Type B pancreatic cell (in vitro differentiated cells): ENCODE measurements around the gene GNB1L. TPM values are rescaled to one million over a fixed set of nuclear protein-coding genes. Genes with fewer than 3 reads are reported as not detected.
A peak's percentile ranks its signal among the peaks of the same experiment; 100 is the strongest.

Experiments used
- DNase-seq: peaks from one replicate; pipeline ENCODE4 v3.0.0; 2021; ENCODE audit warnings: mixed read lengths; ENCODE audit not compliant: unreplicated experiment; ENCODE audit errors: extremely low spot score
- H3K27ac Mint-ChIP-seq: 2 replicates; pipeline ENCODE4 v1.8.0; 2021; ENCODE audit warnings: mild to moderate bottlenecking, mixed read lengths
- H3K27me3 Mint-ChIP-seq: 2 replicates; pipeline ENCODE4 v1.8.0; 2021; ENCODE audit warnings: mixed read lengths
- H3K36me3 Mint-ChIP-seq: 2 replicates; pipeline ENCODE4 v1.8.0; 2021; ENCODE audit warnings: mixed read lengths
- H3K4me1 Mint-ChIP-seq: one replicate; pipeline ENCODE4 v1.8.0; 2021; ENCODE audit warnings: mixed read lengths; ENCODE audit not compliant: unreplicated experiment
- H3K4me3 Mint-ChIP-seq: 2 replicates; pipeline ENCODE4 v1.8.0; 2021; ENCODE audit warnings: mild to moderate bottlenecking, mixed read lengths
- H3K9me3 Mint-ChIP-seq: 2 replicates; pipeline ENCODE4 v1.8.0; 2021; ENCODE audit warnings: mixed read lengths
- total RNA-seq: library from RNA; stranded (reverse); gene quantifications from 2 replicates; pipeline ENCODE4 v1.2.1, GENCODE V29; 2021; ENCODE audit warnings: low replicate concordance
- TF ChIP-seq, protein P1 (sequence below): fragments of 200-600 bp; sonication (generic); conservative IDR thresholded peaks from 2 replicates; pipeline ENCODE4 v1.5.0; 2021; ENCODE audit warnings: antibody characterized with exemption, mild to moderate bottlenecking

GNB1L gene
- total RNA-seq, 1 donor from 2014 or later, result 7.7 TPM

DNA sequence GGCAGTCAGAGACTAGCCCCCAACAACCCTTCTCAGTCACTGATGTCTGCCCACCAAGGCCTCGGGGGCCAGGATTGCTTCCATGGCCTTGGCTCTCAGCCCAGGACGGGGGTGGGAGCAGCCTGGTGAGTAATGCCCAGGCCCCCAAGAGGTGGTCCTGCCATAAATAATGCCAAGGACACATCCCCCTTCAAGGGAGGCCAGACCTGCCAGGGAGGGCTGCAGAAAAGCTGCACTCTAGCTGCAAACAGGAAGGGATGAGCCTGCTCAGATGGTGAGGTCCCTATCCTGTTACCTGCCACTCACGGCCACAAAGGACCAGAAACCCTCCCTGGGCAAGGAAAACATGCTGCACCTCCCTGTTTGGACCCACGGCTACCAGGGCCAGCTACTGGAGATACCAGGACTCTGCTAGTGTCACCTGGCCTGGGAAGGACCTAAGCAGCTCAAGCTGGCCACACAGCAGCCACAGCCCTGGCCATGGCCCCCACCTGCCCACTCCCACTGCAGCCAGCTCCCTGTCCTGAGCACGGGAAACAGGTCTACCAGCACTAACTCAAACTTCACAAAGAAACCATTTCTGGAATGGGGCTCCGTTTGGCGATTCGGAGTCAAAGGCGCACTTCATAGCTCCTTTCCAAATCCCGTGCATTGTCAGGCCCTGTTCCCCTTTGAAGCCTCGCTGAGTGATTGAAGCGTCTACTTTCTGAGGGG is 12.1 kb downstream of the GNB1L start:
- DNase-seq, result peak; percentile 65
- no peaks in the 10 kb centered on the region for H3K9me3 Mint-ChIP-seq
- H3K36me3 Mint-ChIP-seq, result peaks cover 2% of the 10 kb centered on the region
- H3K27ac Mint-ChIP-seq, result peak overlapping the region; percentile 13
- no peaks in the 10 kb centered on the region for H3K27me3 Mint-ChIP-seq
- H3K4me3 Mint-ChIP-seq, result no peak overlapping the region
- H3K4me1 Mint-ChIP-seq, result peaks cover 32% of the 10 kb centered on the region
- TF ChIP-seq, protein P1, sequence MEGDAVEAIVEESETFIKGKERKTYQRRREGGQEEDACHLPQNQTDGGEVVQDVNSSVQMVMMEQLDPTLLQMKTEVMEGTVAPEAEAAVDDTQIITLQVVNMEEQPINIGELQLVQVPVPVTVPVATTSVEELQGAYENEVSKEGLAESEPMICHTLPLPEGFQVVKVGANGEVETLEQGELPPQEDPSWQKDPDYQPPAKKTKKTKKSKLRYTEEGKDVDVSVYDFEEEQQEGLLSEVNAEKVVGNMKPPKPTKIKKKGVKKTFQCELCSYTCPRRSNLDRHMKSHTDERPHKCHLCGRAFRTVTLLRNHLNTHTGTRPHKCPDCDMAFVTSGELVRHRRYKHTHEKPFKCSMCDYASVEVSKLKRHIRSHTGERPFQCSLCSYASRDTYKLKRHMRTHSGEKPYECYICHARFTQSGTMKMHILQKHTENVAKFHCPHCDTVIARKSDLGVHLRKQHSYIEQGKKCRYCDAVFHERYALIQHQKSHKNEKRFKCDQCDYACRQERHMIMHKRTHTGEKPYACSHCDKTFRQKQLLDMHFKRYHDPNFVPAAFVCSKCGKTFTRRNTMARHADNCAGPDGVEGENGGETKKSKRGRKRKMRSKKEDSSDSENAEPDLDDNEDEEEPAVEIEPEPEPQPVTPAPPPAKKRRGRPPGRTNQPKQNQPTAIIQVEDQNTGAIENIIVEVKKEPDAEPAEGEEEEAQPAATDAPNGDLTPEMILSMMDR, result no peak

DNA sequence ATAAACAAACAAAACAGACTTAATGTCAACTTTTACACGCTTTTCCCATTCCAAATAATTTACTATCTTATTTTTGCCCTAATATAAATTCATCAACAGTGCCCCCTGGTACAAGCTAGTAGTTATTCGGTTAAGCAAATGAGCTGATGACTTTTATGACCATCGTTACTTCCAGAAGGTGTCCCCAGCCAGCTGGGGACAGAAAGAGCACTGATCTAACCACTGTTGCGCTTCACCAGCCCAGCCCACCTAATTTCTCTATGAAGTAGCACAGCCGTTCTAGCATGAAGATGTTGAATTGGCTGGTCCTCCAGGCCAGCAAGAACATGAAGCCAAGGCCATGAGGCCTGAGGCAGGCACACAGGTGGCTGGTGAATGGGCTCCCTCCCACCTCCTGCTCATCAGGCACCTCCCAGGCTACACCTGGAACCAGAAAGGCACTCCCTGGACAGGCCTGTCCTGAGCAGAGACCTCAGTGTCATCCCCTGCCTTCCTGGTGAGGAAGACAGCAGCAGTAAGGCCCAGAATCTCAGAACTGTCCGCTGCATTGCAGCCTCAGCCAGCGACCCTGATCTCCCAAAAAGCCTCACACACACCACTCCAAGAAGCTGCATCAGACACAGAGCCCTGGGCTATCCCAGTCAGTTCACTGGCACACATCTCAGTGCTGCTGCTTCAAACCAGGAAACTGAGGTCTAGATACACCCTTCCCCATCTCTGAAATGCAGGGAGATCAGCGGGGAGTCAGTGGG is 12.9 kb downstream of the GNB1L start:
- no peak for DNase-seq
- TF ChIP-seq, protein P1, result no peak
- no peaks in the 10 kb centered on the region for H3K27me3 Mint-ChIP-seq
- no peak overlapping the region for H3K4me3 Mint-ChIP-seq
- no peaks in the 10 kb centered on the region for H3K36me3 Mint-ChIP-seq
- H3K9me3 Mint-ChIP-seq, result no peaks in the 10 kb centered on the region
- H3K27ac Mint-ChIP-seq, result no peak overlapping the region
- peaks cover 32% of the 10 kb centered on the region for H3K4me1 Mint-ChIP-seq

DNA sequence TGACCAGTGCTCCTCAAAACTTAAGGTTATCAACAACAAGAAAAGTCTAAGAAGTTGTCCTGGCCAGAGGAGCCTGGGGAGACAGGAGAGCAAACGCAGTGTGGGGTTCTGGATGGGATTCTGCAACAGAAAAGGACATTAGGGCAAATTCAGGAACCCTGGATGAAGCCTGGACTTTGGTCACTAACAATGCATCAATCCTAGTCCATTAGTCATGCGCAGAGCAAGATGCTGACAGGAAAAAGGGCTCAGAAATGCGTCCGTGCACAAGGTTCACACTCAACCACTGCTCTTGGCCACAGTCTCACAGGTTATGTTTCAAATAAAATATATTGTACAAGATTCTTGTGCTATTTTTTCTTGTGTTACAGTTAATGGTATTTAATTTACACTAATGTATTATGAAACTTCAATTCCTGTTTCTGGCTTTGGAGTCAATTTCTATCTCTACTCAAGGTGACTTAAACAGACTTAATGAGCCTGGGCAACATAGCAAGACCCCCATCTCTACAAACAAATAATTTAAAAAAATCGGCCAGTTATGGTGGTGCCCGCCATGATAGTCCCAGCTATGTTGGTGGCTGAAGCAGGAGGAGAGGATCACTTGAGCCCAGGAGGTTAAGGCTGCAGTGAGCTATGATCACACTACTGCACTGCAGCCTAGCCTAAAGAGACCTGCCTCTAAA is 13.6 kb downstream of the GNB1L start:
- Mint-ChIP-seq H3K9me3 (no peaks in the 10 kb centered on the region), H3K4me1 (peaks cover 30% of the 10 kb centered on the region), H3K27me3 (no peaks in the 10 kb centered on the region), H3K36me3 (no peaks in the 10 kb centered on the region), H3K27ac (no peak overlapping the region), H3K4me3 (no peak overlapping the region)
- TF ChIP-seq, protein P1, result no peak
- DNase-seq, result no peak

DNA sequence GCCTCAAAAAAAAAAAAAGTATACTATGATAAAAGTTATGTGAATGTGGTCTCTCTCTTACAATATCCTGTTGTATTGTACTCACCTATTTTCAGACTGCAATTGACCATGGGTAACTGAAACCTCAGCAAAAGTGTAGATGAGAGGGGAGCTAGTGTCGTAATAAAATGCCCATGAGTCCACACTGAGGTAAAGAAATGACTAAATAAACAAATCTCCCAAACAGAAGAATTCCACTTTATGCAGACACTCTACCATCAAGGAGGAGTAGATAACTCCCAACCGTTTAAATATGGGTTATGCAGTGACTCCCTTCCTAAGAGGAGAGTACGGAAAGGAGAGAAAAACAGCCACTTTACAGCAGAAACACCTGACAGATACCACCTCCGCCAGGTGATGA is 14.6 kb downstream of the GNB1L start:
- Mint-ChIP-seq H3K36me3 (no peaks in the 10 kb centered on the region), H3K4me1 (peaks cover 24% of the 10 kb centered on the region), H3K4me3 (no peak overlapping the region), H3K9me3 (no peaks in the 10 kb centered on the region), H3K27me3 (no peaks in the 10 kb centered on the region), H3K27ac (no peak overlapping the region)
- TF ChIP-seq, protein P1, result no peak
- no peak for DNase-seq

DNA sequence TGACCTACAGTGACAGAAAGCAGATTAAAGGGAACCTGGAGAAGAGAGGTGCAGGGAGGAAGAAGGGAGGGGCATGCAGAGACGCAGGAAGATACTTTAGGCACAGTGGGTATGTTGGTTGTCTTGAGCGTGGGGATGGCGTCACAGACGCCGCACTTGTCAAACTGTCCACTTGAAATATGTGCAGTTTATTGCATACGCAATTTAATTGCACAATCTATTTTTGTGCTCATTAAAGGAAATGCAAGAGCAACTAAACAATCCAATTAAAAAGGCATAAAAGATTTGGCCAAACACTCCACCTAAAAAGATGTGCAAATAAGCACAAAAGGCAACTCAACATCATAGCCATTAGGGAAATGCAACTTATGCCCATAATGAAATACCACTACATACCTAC is 16.8 kb downstream of the GNB1L start:
- DNase-seq, result no peak
- Mint-ChIP-seq H3K4me1 (peaks cover 12% of the 10 kb centered on the region), H3K4me3 (no peak overlapping the region), H3K27ac (no peak overlapping the region), H3K27me3 (no peaks in the 10 kb centered on the region), H3K9me3 (no peaks in the 10 kb centered on the region), H3K36me3 (no peaks in the 10 kb centered on the region)
- TF ChIP-seq, protein P1, result no peak
